Activated CD4-positive, alpha-beta T cell treated with anti-CD3 and anti-CD28 coated beads, Interleukin-10, Interleukin-2, amounts not matched to agents 100 ng/mL and 50 ng/mL, durations not matched to agents 16 hours and 8 hours (primary cell): ENCODE results near the gene ZNF471.

Experiments
- DNase-seq: peaks from one replicate; pipeline ENCODE4 v3.0.0-alpha.2; 2020

ZNF471 gene

GRCh38 chr19:56577719-56578602 lies 70.3 kb downstream of the ZNF471 start:
- no peak for DNase-seq
